ENCODE measurements around the gene CMPK2. TPM values are rescaled to one million over a fixed set of nuclear protein-coding genes. Genes with fewer than 3 reads are reported as not detected.

CMPK2 gene
- total and polyA plus RNA-seq, 9 of the 15 experiments (the other 6 are each of a cell fraction or from before 2014, with no cell fraction given): 2.6 to 10.5 (median 5.0) TPM

GRCh38 chr2:6865346-6866274 lies at the start of gene CMPK2 (continued):
- no peak for TF ChIP-seq STAG1 (CRISPR knock-in tag; IDR thresholded peaks at IDR 0.05; ENCODE audit: borderline replicate concordance)
- TF ChIP-seq ZNF583 (CRISPR knock-in tag; IDR thresholded peaks at IDR 0.05): no peak
- TF ChIP-seq STAT6 (CRISPR knock-in tag; IDR thresholded peaks at IDR 0.05): 0 out of 2 replicates have a peak, but pooled peaks have one; percentile 11
- TF ChIP-seq TFE3 (CRISPR knock-in tag; IDR thresholded peaks at IDR 0.05): no peak
- no peak for TF ChIP-seq SAFB (IDR thresholded peaks at IDR 0.05; ENCODE audit: borderline replicate concordance, low read depth, low read length)
- TF ChIP-seq ZNF23 (CRISPR knock-in tag; IDR thresholded peaks at IDR 0.05): no peak
- no peak for TF ChIP-seq ATF2 (CRISPR knock-in tag; IDR thresholded peaks at IDR 0.05)
- TF ChIP-seq CBX8 (IDR thresholded peaks at IDR 0.05; ENCODE audit: borderline replicate concordance, extremely low read depth, low read depth, low read length, poor library complexity, severe bottlenecking): no peak
- no peak; the same call in 1 of the 2 replicates for TF ChIP-seq ETS1 (conservative IDR thresholded peaks at IDR 0.05; ENCODE audit: control insufficient read depth, low read depth, low read length)
- TF ChIP-seq CHD2 (IDR thresholded peaks at IDR 0.05; ENCODE audit: low read depth, low read length): no peak
- peak; percentile 53 for TF ChIP-seq EGR1 (conservative IDR thresholded peaks at IDR 0.05)
- no peak for TF ChIP-seq ZBTB33 (CRISPR knock-in tag; IDR thresholded peaks at IDR 0.05)
- no peak for TF ChIP-seq SIRT6 (IDR thresholded peaks at IDR 0.05; ENCODE audit: low read depth, low read length)
- peak in 1 of 2 experiments; percentile 68; a peak in 1 of 4 replicates for TF ChIP-seq TRIM24 (IDR thresholded peaks at IDR 0.05)
- TF ChIP-seq ZNF146 (CRISPR knock-in tag; IDR thresholded peaks at IDR 0.05; ENCODE audit: unreplicated experiment): no peak
- TF ChIP-seq CBX1 (IDR thresholded peaks at IDR 0.05; ENCODE audit: low read depth): peak; percentile 87; the same call in 1 of the 2 replicates
- no peak for TF ChIP-seq PHTF2 (CRISPR knock-in tag; IDR thresholded peaks at IDR 0.05)
- no peak for TF ChIP-seq SRSF9 (IDR thresholded peaks at IDR 0.05; ENCODE audit: borderline replicate concordance, low read depth, low read length)

Measured in K562 (cell line).